ENCODE measurements around the gene DMTF1. TPM values are rescaled to one million over a fixed set of nuclear protein-coding genes. Genes with fewer than 3 reads are reported as not detected.

DMTF1 gene
- total and polyA plus RNA-seq, 9 of the 15 experiments (the other 6 are each of a cell fraction or from before 2014, with no cell fraction given): 25.7 to 208 (median 74.7) TPM

DNA sequence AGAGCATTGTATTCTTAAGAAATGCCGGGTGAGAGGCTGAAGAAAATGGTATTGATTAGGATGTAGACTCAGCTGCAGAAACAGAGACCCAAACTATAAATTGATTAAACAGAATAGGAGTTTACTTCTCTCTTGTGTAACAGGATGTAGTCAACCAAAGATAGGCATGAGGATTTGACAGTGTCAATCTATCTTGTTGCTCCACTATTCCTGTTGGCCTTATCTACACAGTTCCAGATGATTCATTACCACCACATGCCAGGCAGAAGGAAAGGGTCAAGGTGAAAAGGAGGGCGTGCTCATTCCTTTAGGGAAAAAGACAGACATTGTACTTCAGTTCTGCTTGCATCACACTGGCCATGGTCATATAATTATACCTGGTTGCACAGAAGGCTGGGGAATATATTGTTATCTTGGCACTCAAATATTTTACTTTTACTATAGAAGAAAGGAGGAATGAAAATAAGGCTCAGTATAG, 11.9 kb upstream of the DMTF1 start (continued):
- TF ChIP-seq ZNF347 (CRISPR knock-in tag; IDR thresholded peaks at IDR 0.05; ENCODE audit: low read depth) (no peak), HLTF (IDR thresholded peaks at IDR 0.05) (peak; percentile 91), SP2 (IDR thresholded peaks at IDR 0.05; ENCODE audit: extremely low read depth, low read depth, low read length, poor library complexity, severe bottlenecking) (no peak), BMI1 (IDR thresholded peaks at IDR 0.05; ENCODE audit: low read length) (no peak), KLF10 (CRISPR knock-in tag; IDR thresholded peaks at IDR 0.05) (no peak), NFXL1 (CRISPR knock-in tag; IDR thresholded peaks at IDR 0.05) (0 out of 2 replicates have a peak, but pooled peaks have one; percentile 17), SMAD3 (CRISPR knock-in tag; conservative IDR thresholded peaks at IDR 0.05) (peak; percentile 93), SAFB (IDR thresholded peaks at IDR 0.05; ENCODE audit: borderline replicate concordance, low read depth, low read length) (no peak), HSF4 (CRISPR knock-in tag; IDR thresholded peaks at IDR 0.05; ENCODE audit: borderline replicate concordance) (no peak), CHD2 (IDR thresholded peaks at IDR 0.05; ENCODE audit: low read depth, low read length) (no peak), ZNF431 (CRISPR knock-in tag; IDR thresholded peaks at IDR 0.05) (no peak), SIN3B (IDR thresholded peaks at IDR 0.05; ENCODE audit: low read depth) (no peak), CHCHD3 (CRISPR knock-in tag; IDR thresholded peaks at IDR 0.05) (no peak), SRSF3 (IDR thresholded peaks at IDR 0.05; ENCODE audit: insufficient read depth, low read length) (no peak)
- TF ChIP-seq, protein P1, sequence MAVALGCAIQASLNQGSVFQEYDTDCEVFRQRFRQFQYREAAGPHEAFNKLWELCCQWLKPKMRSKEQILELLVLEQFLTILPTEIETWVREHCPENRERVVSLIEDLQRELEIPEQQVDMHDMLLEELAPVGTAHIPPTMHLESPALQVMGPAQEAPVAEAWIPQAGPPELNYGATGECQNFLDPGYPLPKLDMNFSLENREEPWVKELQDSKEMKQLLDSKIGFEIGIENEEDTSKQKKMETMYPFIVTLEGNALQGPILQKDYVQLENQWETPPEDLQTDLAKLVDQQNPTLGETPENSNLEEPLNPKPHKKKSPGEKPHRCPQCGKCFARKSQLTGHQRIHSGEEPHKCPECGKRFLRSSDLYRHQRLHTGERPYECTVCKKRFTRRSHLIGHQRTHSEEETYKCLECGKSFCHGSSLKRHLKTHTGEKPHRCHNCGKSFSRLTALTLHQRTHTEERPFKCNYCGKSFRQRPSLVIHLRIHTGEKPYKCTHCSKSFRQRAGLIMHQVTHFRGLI (CRISPR knock-in tag; IDR thresholded peaks at IDR 0.05): no peak
- TF ChIP-seq, protein P2, sequence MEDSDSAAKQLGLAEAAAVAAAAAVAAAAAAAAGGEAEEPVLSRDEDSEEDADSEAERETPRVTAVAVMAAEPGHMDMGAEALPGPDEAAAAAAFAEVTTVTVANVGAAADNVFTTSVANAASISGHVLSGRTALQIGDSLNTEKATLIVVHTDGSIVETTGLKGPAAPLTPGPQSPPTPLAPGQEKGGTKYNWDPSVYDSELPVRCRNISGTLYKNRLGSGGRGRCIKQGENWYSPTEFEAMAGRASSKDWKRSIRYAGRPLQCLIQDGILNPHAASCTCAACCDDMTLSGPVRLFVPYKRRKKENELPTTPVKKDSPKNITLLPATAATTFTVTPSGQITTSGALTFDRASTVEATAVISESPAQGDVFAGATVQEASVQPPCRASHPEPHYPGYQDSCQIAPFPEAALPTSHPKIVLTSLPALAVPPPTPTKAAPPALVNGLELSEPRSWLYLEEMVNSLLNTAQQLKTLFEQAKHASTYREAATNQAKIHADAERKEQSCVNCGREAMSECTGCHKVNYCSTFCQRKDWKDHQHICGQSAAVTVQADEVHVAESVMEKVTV (CRISPR knock-in tag; IDR thresholded peaks at IDR 0.05): peak; percentile 53; the same call in 1 of the 2 replicates
- TF ChIP-seq, protein P3, sequence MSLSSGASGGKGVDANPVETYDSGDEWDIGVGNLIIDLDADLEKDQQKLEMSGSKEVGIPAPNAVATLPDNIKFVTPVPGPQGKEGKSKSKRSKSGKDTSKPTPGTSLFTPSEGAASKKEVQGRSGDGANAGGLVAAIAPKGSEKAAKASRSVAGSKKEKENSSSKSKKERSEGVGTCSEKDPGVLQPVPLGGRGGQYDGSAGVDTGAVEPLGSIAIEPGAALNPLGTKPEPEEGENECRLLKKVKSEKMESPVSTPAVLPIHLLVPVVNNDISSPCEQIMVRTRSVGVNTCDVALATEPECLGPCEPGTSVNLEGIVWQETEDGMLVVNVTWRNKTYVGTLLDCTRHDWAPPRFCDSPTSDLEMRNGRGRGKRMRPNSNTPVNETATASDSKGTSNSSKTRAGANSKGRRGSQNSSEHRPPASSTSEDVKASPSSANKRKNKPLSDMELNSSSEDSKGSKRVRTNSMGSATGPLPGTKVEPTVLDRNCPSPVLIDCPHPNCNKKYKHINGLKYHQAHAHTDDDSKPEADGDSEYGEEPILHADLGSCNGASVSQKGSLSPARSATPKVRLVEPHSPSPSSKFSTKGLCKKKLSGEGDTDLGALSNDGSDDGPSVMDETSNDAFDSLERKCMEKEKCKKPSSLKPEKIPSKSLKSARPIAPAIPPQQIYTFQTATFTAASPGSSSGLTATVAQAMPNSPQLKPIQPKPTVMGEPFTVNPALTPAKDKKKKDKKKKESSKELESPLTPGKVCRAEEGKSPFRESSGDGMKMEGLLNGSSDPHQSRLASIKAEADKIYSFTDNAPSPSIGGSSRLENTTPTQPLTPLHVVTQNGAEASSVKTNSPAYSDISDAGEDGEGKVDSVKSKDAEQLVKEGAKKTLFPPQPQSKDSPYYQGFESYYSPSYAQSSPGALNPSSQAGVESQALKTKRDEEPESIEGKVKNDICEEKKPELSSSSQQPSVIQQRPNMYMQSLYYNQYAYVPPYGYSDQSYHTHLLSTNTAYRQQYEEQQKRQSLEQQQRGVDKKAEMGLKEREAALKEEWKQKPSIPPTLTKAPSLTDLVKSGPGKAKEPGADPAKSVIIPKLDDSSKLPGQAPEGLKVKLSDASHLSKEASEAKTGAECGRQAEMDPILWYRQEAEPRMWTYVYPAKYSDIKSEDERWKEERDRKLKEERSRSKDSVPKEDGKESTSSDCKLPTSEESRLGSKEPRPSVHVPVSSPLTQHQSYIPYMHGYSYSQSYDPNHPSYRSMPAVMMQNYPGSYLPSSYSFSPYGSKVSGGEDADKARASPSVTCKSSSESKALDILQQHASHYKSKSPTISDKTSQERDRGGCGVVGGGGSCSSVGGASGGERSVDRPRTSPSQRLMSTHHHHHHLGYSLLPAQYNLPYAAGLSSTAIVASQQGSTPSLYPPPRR (CRISPR knock-in tag; IDR thresholded peaks at IDR 0.05; ENCODE audit: borderline replicate concordance): no peak
- TF ChIP-seq, protein P4, sequence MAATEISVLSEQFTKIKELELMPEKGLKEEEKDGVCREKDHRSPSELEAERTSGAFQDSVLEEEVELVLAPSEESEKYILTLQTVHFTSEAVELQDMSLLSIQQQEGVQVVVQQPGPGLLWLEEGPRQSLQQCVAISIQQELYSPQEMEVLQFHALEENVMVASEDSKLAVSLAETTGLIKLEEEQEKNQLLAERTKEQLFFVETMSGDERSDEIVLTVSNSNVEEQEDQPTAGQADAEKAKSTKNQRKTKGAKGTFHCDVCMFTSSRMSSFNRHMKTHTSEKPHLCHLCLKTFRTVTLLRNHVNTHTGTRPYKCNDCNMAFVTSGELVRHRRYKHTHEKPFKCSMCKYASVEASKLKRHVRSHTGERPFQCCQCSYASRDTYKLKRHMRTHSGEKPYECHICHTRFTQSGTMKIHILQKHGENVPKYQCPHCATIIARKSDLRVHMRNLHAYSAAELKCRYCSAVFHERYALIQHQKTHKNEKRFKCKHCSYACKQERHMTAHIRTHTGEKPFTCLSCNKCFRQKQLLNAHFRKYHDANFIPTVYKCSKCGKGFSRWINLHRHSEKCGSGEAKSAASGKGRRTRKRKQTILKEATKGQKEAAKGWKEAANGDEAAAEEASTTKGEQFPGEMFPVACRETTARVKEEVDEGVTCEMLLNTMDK (IDR thresholded peaks at IDR 0.05; ENCODE audit: borderline replicate concordance, insufficient read depth, low read depth, low read length, poor library complexity, severe bottlenecking): no peak
- TF ChIP-seq, protein P5, sequence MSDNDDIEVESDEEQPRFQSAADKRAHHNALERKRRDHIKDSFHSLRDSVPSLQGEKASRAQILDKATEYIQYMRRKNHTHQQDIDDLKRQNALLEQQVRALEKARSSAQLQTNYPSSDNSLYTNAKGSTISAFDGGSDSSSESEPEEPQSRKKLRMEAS (CRISPR knock-in tag; IDR thresholded peaks at IDR 0.05): no peak

Measured in K562 (cell line).